GM12878 (cell line): ENCODE results near the gene RTN4RL1. TPM values are rescaled to one million over a fixed set of nuclear protein-coding genes. Genes with fewer than 3 reads are reported as not detected.

Source experiments
- ATAC-seq: fragments of 200-7000 bp; cut with Tn5 transposase; 3 replicates; pipeline ENCODE4 v1.9.1; 2020; ENCODE audit warnings: mild to moderate bottlenecking, moderate library complexity
- BruUV-seq: library from RNA; stranded (reverse); fragments of 400-500 nt; replicated peaks from 2 replicates; lab custom pipeline; 2021; lab: Mats Ljungman, UMichigan
- CTCF ChIA-PET: fragments of 300-600 bp; sonication (Branson Sonifier 250); formaldehyde crosslinking; extraction: SDS; loops from one replicate; lab custom pipeline; 2021; ENCODE audit warnings: inconsistent platforms; lab: Yijun Ruan, JAX
- POLR2A ChIA-PET: fragments of 350-600 bp; formaldehyde crosslinking; extraction: SDS; loops from one replicate; lab custom pipeline; 2021; ENCODE audit warnings: inconsistent platforms; lab: Charles Lee
- RAD21 ChIA-PET: fragments of 300-600 bp; sonication (Branson Sonifier 250); formaldehyde crosslinking; loops from one replicate; lab custom pipeline; 2023; ENCODE audit warnings: antibody characterized with exemption; ENCODE audit not compliant: unreplicated experiment; lab: Charles Lee
- SMC1A ChIA-PET: fragments of 300-600 bp; sonication (Branson Sonifier 250); formaldehyde crosslinking; loops from one replicate; lab custom pipeline; 2023; ENCODE audit not compliant: unreplicated experiment, uncharacterized antibody; lab: Charles Lee
- DNase-seq: peaks from one replicate; pipeline ENCODE4 v3.0.0-alpha.2; 2011; ENCODE audit warnings: low read depth, low spot score
- FAIRE-seq: peaks from 3 replicates; lab custom pipeline; 2011; peaks lifted over from hg19 to GRCh38; lab: Jason Lieb, UNC
- H2AFZ ChIP-seq: 2 replicates; pipeline ENCODE4 v1.6.0; 2011; ENCODE audit warnings: low read depth, low read length, control low read depth; ENCODE audit not compliant: control insufficient read depth
- H3K27ac ChIP-seq: 2 replicates; pipeline ENCODE4 v1.5.1; 2011; ENCODE audit warnings: control low read depth; ENCODE audit not compliant: control insufficient read depth, insufficient read depth
- H3K27me3 ChIP-seq, 2 experiments: replicated peaks in 1 of 2; 2 replicates each; pipeline versions ENCODE4 v1.6.0 to v1.6.1; 2011; ENCODE audit warnings: low read length in 1 of 2; ENCODE audit not compliant: control insufficient read depth in 2 of 2, insufficient read depth in 2 of 2
- H3K36me3 ChIP-seq, 2 experiments: 2 replicates each; pipeline ENCODE4 v1.5.1; 2011; ENCODE audit warnings: low read length in 1 of 2; ENCODE audit not compliant: control insufficient read depth in 2 of 2, insufficient read depth in 2 of 2
- H3K4me1 ChIP-seq: 2 replicates; pipeline ENCODE4 v1.6.1; 2011; ENCODE audit warnings: mild to moderate bottlenecking, low read length, moderate library complexity, mixed read lengths; ENCODE audit not compliant: control insufficient read depth, insufficient read depth
- H3K4me2 ChIP-seq: 2 replicates; pipeline ENCODE4 v1.6.0; 2011; ENCODE audit warnings: control low read depth; ENCODE audit not compliant: control insufficient read depth, insufficient read depth
- H3K4me3 ChIP-seq: fragments of 200-600 bp; sonication (generic); 2 replicates; pipeline ENCODE4 v1.5.1; 2016
- H3K79me2 ChIP-seq: 2 replicates; pipeline ENCODE4 v1.6.0; 2011; ENCODE audit warnings: low read length; ENCODE audit not compliant: control insufficient read depth, insufficient read depth
- H3K9ac ChIP-seq: 2 replicates; pipeline ENCODE4 v1.8.0; 2011; ENCODE audit warnings: low read length, control low read depth, mixed read lengths; ENCODE audit not compliant: control insufficient read depth, insufficient read depth
- H3K9me3 ChIP-seq: replicated peaks from 3 replicates; pipeline ENCODE4 v1.5.1; 2011; ENCODE audit warnings: mild to moderate bottlenecking, low read length; ENCODE audit not compliant: control insufficient read depth, insufficient read depth
- H4K20me1 ChIP-seq: 2 replicates; pipeline ENCODE4 v1.6.0; 2011; ENCODE audit not compliant: control insufficient read depth, insufficient read depth
- BHLHE40 ChIP-seq, 2 experiments: fragments of 450-650 bp in 1 of 2; IDR thresholded peaks; 2 replicates each; pipeline ENCODE4 v1.6.1; 2011 to 2017; ENCODE audit warnings: low read depth in 2 of 2, borderline replicate concordance in 1 of 2, improper control_type of control experiment in 1 of 2, low read length in 1 of 2, mild to moderate bottlenecking in 1 of 2
- CEBPZ ChIP-seq: fragments of 150-350 bp; IDR thresholded peaks from 2 replicates; pipeline ENCODE4 v1.6.1; 2016; ENCODE audit warnings: low read depth, low read length
- ETV6 ChIP-seq, 2 experiments: fragments of 450-650 bp in 1 of 2; IDR thresholded peaks in 1 of 2; conservative IDR thresholded peaks in 1 of 2; 2 replicates each; pipeline ENCODE4 v1.6.1; 2014; ENCODE audit warnings: antibody characterized with exemption in 1 of 2, borderline replicate concordance in 1 of 2, low read depth in 1 of 2, mild to moderate bottlenecking in 1 of 2, moderate library complexity in 1 of 2
- JUNB ChIP-seq: IDR thresholded peaks from 2 replicates; pipeline ENCODE4 v1.6.1; 2016; ENCODE audit warnings: antibody characterized with exemption, mild to moderate bottlenecking
- KDM1A ChIP-seq: fragments of 200-600 bp; sonication (generic); IDR thresholded peaks from 2 replicates; pipeline ENCODE4 v1.6.1; 2016; ENCODE audit warnings: borderline replicate concordance
- MTA3 ChIP-seq: IDR thresholded peaks from 2 replicates; pipeline ENCODE4 v1.6.1; 2012; ENCODE audit warnings: low read length, inconsistent platforms, borderline replicate concordance
- SIN3A ChIP-seq: IDR thresholded peaks from 2 replicates; pipeline ENCODE4 v1.6.1; 2012; ENCODE audit warnings: low read depth, low read length, improper control_type of control experiment
- SREBF2 ChIP-seq: IDR thresholded peaks from 2 replicates; pipeline ENCODE4 v1.6.1; 2012; ENCODE audit warnings: mild to moderate bottlenecking, low read length
- ZBTB40 ChIP-seq: fragments of 450-650 bp; IDR thresholded peaks from 2 replicates; pipeline ENCODE4 v1.6.1; 2016; ENCODE audit warnings: mild to moderate bottlenecking, moderate library complexity, borderline replicate concordance
- WGBS: methylation state at CpG from one replicate; pipeline ENCODE4 v1.1.6; 2016; ENCODE audit warnings: low lambda C conversion rate; ENCODE audit not compliant: insufficient replicate concordance, insufficient coverage; ENCODE audit errors: missing lambda C conversion rate; 5-methylcytosine and 5-hydroxymethylcytosine counted together
- in situ Hi-C: fragments of 300-500 bp; cut with MboI; formaldehyde crosslinking; loops from 9 replicates; pipeline ENCODE4 v1.14.3; 2018; ENCODE audit warnings: mixed read lengths
- intact Hi-C: fragments of 100-400 bp; cut with micrococcal nuclease; formaldehyde crosslinking; loops from one replicate; pipeline ENCODE4 v1.14.2; 2022; ENCODE audit not compliant: unreplicated experiment
- polyA plus RNA-seq, 11 experiments: library from polyadenylated mRNA; depleted of rRNA in 4 of 11; unstranded in 6 of 11; stranded (reverse) in 5 of 11; fragments of >200 nt; fragmentation: Nextera tagmentation in 4 of 11; fragmentation: Illumina TruSeq in 1 of 11; extraction: Ambion mirVana in 4 of 11; extraction: Trizol in 1 of 11; gene quantifications; 1 replicate in 1 of 11; 2 replicates in 10 of 11; pipeline versions ENCODE4 v1.2.1 to v1.2.3, GENCODE V29; 2011 to 2016; ENCODE audit warnings: inconsistent platforms in 2 of 11, missing spikeins in 2 of 11, low read depth in 1 of 11
- total RNA-seq, 4 experiments: library from RNA; depleted of rRNA in 3 of 4; stranded (reverse); fragments of >200 nt in 3 of 4; fragmentation: Illumina TruSeq in 1 of 4; extraction: Trizol in 1 of 4; gene quantifications; 2 replicates each; pipeline versions ENCODE4 v1.2.1 to v1.2.3, GENCODE V29; 2013 to 2021

Gene RTN4RL1
- total and polyA plus RNA-seq, 10 of the 15 experiments (the other 5 are each of a cell fraction or from before 2014, with no cell fraction given) = 0.08 to 0.11 (median 0.10) TPM; not detected in 7

- no peaks in the 10 kb centered on the region; a peak in 2 of 4 replicates for H3K27me3 ChIP-seq
- no peaks in the 10 kb centered on the region for H3K4me1 ChIP-seq
- FAIRE-seq (no peak), DNase-seq (no peak), ATAC-seq (no peak)
- CTCF ChIA-PET = no interaction called here
- in situ Hi-C loops (loop anchor here (25.0 kb wide), 1 partner anchor 93 kb away; no protein-coding TSS in a partner anchor), intact Hi-C loops (no loop called here)
- no peak overlapping the region for H3K27ac ChIP-seq
- H3K79me2 ChIP-seq = no peaks in the 10 kb centered on the region
- POLR2A ChIA-PET = no interaction called here
- SMC1A ChIA-PET = no interaction called here
- no peak overlapping the region for H3K4me2 ChIP-seq
- TF ChIP-seq CEBPZ = no peak
- TF ChIP-seq ZBTB40 = no peak
- no peak for TF ChIP-seq JUNB
- no peak for TF ChIP-seq KDM1A
- TF ChIP-seq ETV6 (conservative IDR thresholded peaks at IDR 0.05 in 1 of 2, IDR thresholded peaks at IDR 0.05 in 1 of 2; ENCODE audit: borderline replicate concordance in 1 of 2, low read depth in 1 of 2) = no peak
- TF ChIP-seq MTA3 = no peak
- TF ChIP-seq SREBF2 = no peak
- no peak for TF ChIP-seq SIN3A
- no peak for TF ChIP-seq BHLHE40 (IDR thresholded peaks at IDR 0.05; ENCODE audit: borderline replicate concordance in 1 of 2, low read depth in 2 of 2, low read length in 1 of 2)
- H3K9ac ChIP-seq = no peak overlapping the region
- no peaks in the 10 kb centered on the region for H3K36me3 ChIP-seq
- H4K20me1 ChIP-seq = no peaks in the 10 kb centered on the region
- RAD21 ChIA-PET = interaction anchor here (1.1 kb wide), 1 partner anchor 38 kb away, joined by 3 read pairs; no protein-coding TSS in a partner anchor
- H3K9me3 ChIP-seq = no peaks in the 10 kb centered on the region
- no TSS peak for BruUV-seq
- H2AFZ ChIP-seq = no peak overlapping the region
- no peak overlapping the region for H3K4me3 ChIP-seq
- 48% methylated on average over 13 of the region's 13 CpGs for whole genome bisulfite sequencing
These were observed 105.9 kb downstream of the RTN4RL1 start for GRCh38 chr17:1919201-1919600.
